ENCODE results near the gene PITX2.

The PITX2 gene

GRCh38 chr4:110620691-110621327, 2.1 kb downstream of the PITX2 start:
- Mint-ChIP-seq H3K27ac (peak overlapping the region; percentile 45), H3K27me3 (peaks cover 100% of the 10 kb centered on the region), H3K36me3 (ENCODE audit: low read depth) (no peaks in the 10 kb centered on the region), H3K4me1 (ENCODE audit: low read depth) (peaks cover 51% of the 10 kb centered on the region), H3K4me3 (peak overlapping the region; percentile 2), H3K9me3 (no peaks in the 10 kb centered on the region)

GRCh38 chr4:110620322-110620690, 2.6 kb downstream of the PITX2 start:
- H3K4me3 Mint-ChIP-seq, result no peak overlapping the region
- H3K9me3 Mint-ChIP-seq, result no peaks in the 10 kb centered on the region
- no peaks in the 10 kb centered on the region for H3K36me3 Mint-ChIP-seq (ENCODE audit: low read depth)
- peak overlapping the region; percentile 11 for H3K27ac Mint-ChIP-seq
- H3K27me3 Mint-ChIP-seq, result peaks cover 100% of the 10 kb centered on the region
- H3K4me1 Mint-ChIP-seq (ENCODE audit: low read depth), result peaks cover 51% of the 10 kb centered on the region

GRCh38 chr4:110619463-110620247, 3.2 kb downstream of the PITX2 start:
- Mint-ChIP-seq H3K36me3 (ENCODE audit: low read depth) (no peaks in the 10 kb centered on the region), H3K4me3 (peak overlapping the region; percentile 30), H3K9me3 (no peaks in the 10 kb centered on the region), H3K4me1 (ENCODE audit: low read depth) (peaks cover 51% of the 10 kb centered on the region), H3K27ac (peak overlapping the region; percentile 11), H3K27me3 (peaks cover 98% of the 10 kb centered on the region)

- Mint-ChIP-seq H3K4me3 (no peak overlapping the region), H3K36me3 (ENCODE audit: low read depth) (no peaks in the 10 kb centered on the region), H3K4me1 (ENCODE audit: low read depth) (peaks cover 51% of the 10 kb centered on the region)
These were observed 4.1 kb downstream of the PITX2 start for GRCh38 chr4:110618581-110619462.

GRCh38 chr4:110617646-110618580, 5.0 kb downstream of the PITX2 start:
- Mint-ChIP-seq H3K4me3 (no peak overlapping the region), H3K27me3 (peaks cover 96% of the 10 kb centered on the region), H3K9me3 (no peaks in the 10 kb centered on the region), H3K4me1 (ENCODE audit: low read depth) (peaks cover 43% of the 10 kb centered on the region), H3K36me3 (ENCODE audit: low read depth) (no peaks in the 10 kb centered on the region), H3K27ac (no peak overlapping the region)

More at GRCh38 chr4:110618581-110619462, 4.1 kb downstream of the PITX2 start:
- Mint-ChIP-seq H3K27ac (no peak overlapping the region), H3K27me3 (peaks cover 98% of the 10 kb centered on the region), H3K9me3 (no peaks in the 10 kb centered on the region)

GRCh38 chr4:110617075-110617640, 5.7 kb downstream of the PITX2 start:
- H3K27ac Mint-ChIP-seq, result no peak overlapping the region
- peaks cover 38% of the 10 kb centered on the region for H3K4me1 Mint-ChIP-seq (ENCODE audit: low read depth)
- peaks cover 96% of the 10 kb centered on the region for H3K27me3 Mint-ChIP-seq
- no peak overlapping the region for H3K4me3 Mint-ChIP-seq
- H3K36me3 Mint-ChIP-seq (ENCODE audit: low read depth), result no peaks in the 10 kb centered on the region
- no peaks in the 10 kb centered on the region for H3K9me3 Mint-ChIP-seq

- Mint-ChIP-seq H3K4me3 (no peak overlapping the region), H3K36me3 (ENCODE audit: low read depth) (no peaks in the 10 kb centered on the region), H3K9me3 (no peaks in the 10 kb centered on the region), H3K27me3 (peaks cover 94% of the 10 kb centered on the region), H3K27ac (no peak overlapping the region), H3K4me1 (ENCODE audit: low read depth) (peaks cover 31% of the 10 kb centered on the region)
These were observed 6.4 kb downstream of the PITX2 start for GRCh38 chr4:110616238-110617074.

- no peak overlapping the region for H3K4me3 Mint-ChIP-seq
- H3K9me3 Mint-ChIP-seq, result no peaks in the 10 kb centered on the region
- H3K27me3 Mint-ChIP-seq, result peaks cover 92% of the 10 kb centered on the region
- no peaks in the 10 kb centered on the region for H3K36me3 Mint-ChIP-seq (ENCODE audit: low read depth)
- no peak overlapping the region for H3K27ac Mint-ChIP-seq
- peaks cover 34% of the 10 kb centered on the region for H3K4me1 Mint-ChIP-seq (ENCODE audit: low read depth)
These were observed 7.3 kb downstream of the PITX2 start for GRCh38 chr4:110615353-110616237.

- Mint-ChIP-seq H3K27ac (no peak overlapping the region), H3K36me3 (ENCODE audit: low read depth) (no peaks in the 10 kb centered on the region), H3K9me3 (no peaks in the 10 kb centered on the region), H3K4me1 (ENCODE audit: low read depth) (peaks cover 27% of the 10 kb centered on the region), H3K27me3 (peaks cover 90% of the 10 kb centered on the region), H3K4me3 (no peak overlapping the region)
These were observed 7.9 kb downstream of the PITX2 start for GRCh38 chr4:110614976-110615352.

- Mint-ChIP-seq H3K27me3 (peaks cover 89% of the 10 kb centered on the region), H3K4me1 (ENCODE audit: low read depth) (peaks cover 21% of the 10 kb centered on the region), H3K36me3 (ENCODE audit: low read depth) (no peaks in the 10 kb centered on the region), H3K4me3 (no peak overlapping the region), H3K9me3 (no peaks in the 10 kb centered on the region), H3K27ac (no peak overlapping the region)
These were observed 8.5 kb downstream of the PITX2 start for GRCh38 chr4:110614173-110614963.

- Mint-ChIP-seq H3K27me3 (peaks cover 89% of the 10 kb centered on the region), H3K4me3 (no peak overlapping the region), H3K27ac (no peak overlapping the region), H3K4me1 (ENCODE audit: low read depth) (peaks cover 17% of the 10 kb centered on the region), H3K9me3 (no peaks in the 10 kb centered on the region), H3K36me3 (ENCODE audit: low read depth) (no peaks in the 10 kb centered on the region)
These were observed 9.1 kb downstream of the PITX2 start for GRCh38 chr4:110613745-110614144.

Measured in stimulated activated naive CD8-positive, alpha-beta T cell treated with anti-CD3 and anti-CD28 coated beads, Interleukin-15, Interleukin-2, amounts not matched to agents 100 ng/mL and 50 ng/mL, for 24 hours (primary cell).